A673 (cell line): ENCODE measurements around the gene EIF1AD.

Experiments
- CTCF ChIP-seq: fragments of 300-800, 200-600 bp; sonication (generic); conservative IDR thresholded peaks from 2 replicates; pipeline ENCODE4 v1.5.1; 2017; ENCODE audit warnings: low read depth, mild to moderate bottlenecking, antibody characterized with exemption, low read length, moderate library complexity, mixed read lengths
- EZH2 ChIP-seq: fragments of 200-600 bp; sonication (generic); IDR thresholded peaks from 2 replicates; pipeline ENCODE4 v1.6.1; 2017; ENCODE audit warnings: borderline replicate concordance, low read depth, mild to moderate bottlenecking, mixed read lengths, antibody characterized with exemption, low read length; ENCODE audit not compliant: poor library complexity, severe bottlenecking

- TF ChIP-seq CTCF = no peak
- TF ChIP-seq EZH2 = no peak
Measured at GRCh38 chr11:66032957-66033735, 31.2 kb upstream of the EIF1AD start.
